ENCODE measurements around the gene CAPN10. TPM values are rescaled to one million over a fixed set of nuclear protein-coding genes. Genes with fewer than 3 reads are reported as not detected.

The CAPN10 gene
- total and polyA plus RNA-seq, 2 donors (not counting 3 experiments of a cell fraction or from before 2014, with no cell fraction given) = 25.2 to 39.9 TPM

GRCh38 chr2:240576036-240576435, 10.5 kb upstream of the CAPN10 start:
- BruUV-seq (replicated peaks) = no TSS peak
- H4K20me1 ChIP-seq (replicated peaks; ENCODE audit: control insufficient read depth, extremely low read depth, insufficient read depth, low read length) = no peaks in the 10 kb centered on the region
- H2AFZ ChIP-seq (ENCODE audit: low read depth, low read length) = no peak overlapping the region
- TF ChIP-seq MYC (IDR thresholded peaks at IDR 0.05; ENCODE audit: low read depth, low read length) = no peak
- TF ChIP-seq, protein P1, sequence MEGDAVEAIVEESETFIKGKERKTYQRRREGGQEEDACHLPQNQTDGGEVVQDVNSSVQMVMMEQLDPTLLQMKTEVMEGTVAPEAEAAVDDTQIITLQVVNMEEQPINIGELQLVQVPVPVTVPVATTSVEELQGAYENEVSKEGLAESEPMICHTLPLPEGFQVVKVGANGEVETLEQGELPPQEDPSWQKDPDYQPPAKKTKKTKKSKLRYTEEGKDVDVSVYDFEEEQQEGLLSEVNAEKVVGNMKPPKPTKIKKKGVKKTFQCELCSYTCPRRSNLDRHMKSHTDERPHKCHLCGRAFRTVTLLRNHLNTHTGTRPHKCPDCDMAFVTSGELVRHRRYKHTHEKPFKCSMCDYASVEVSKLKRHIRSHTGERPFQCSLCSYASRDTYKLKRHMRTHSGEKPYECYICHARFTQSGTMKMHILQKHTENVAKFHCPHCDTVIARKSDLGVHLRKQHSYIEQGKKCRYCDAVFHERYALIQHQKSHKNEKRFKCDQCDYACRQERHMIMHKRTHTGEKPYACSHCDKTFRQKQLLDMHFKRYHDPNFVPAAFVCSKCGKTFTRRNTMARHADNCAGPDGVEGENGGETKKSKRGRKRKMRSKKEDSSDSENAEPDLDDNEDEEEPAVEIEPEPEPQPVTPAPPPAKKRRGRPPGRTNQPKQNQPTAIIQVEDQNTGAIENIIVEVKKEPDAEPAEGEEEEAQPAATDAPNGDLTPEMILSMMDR (IDR thresholded peaks at IDR 0.05; ENCODE audit: extremely low read depth in 1 of 2, insufficient read depth in 1 of 2, low read depth in 1 of 2, low read length in 2 of 2) = no peak
- TF ChIP-seq EZH2 (IDR thresholded peaks at IDR 0.05; ENCODE audit: borderline replicate concordance, low read depth, low read length, severe bottlenecking) = no peak
- no peak for TF ChIP-seq FOS (IDR thresholded peaks at IDR 0.05; ENCODE audit: borderline replicate concordance, insufficient read depth, low read length)
- no peak for TF ChIP-seq POLR2AphosphoS5 (IDR thresholded peaks at IDR 0.05; ENCODE audit: insufficient read depth, low read depth, low read length)
- TF ChIP-seq, protein P2, sequence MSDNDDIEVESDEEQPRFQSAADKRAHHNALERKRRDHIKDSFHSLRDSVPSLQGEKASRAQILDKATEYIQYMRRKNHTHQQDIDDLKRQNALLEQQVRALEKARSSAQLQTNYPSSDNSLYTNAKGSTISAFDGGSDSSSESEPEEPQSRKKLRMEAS (IDR thresholded peaks at IDR 0.05; ENCODE audit: insufficient read depth, insufficient read length) = no peak
- TF ChIP-seq GATA2 (IDR thresholded peaks at IDR 0.05; ENCODE audit: insufficient read depth, insufficient read length, low read depth, low read length) = no peak
- no peak for TF ChIP-seq JUN (IDR thresholded peaks at IDR 0.05; ENCODE audit: borderline replicate concordance, insufficient read depth, insufficient read length, low read depth)
- TF ChIP-seq POLR2A (IDR thresholded peaks at IDR 0.05; ENCODE audit: low read depth, low read length) = no peak
- peaks cover 0 to 30% of the 10 kb centered on the region in 2 experiments for H3K36me3 ChIP-seq (ENCODE audit: control insufficient read depth in 2 of 2, extremely low read depth in 1 of 2, insufficient read depth in 2 of 2, low read length in 2 of 2)
- DNase-seq (ENCODE audit: low read depth, low spot score) (no peak), FAIRE-seq (no peak)
- no peak overlapping the region for H3K4me2 ChIP-seq (ENCODE audit: insufficient read depth, low read length)
- no peak overlapping the region for H3K4me3 ChIP-seq (replicated peaks in 1 of 3; ENCODE audit: insufficient read depth in 1 of 3, low read depth in 1 of 3, low read length in 3 of 3)
- CTCF ChIA-PET = no interaction called here
- H3K27ac ChIP-seq (ENCODE audit: insufficient read depth, low read depth, low read length) = no peak overlapping the region
- H3K9me1 ChIP-seq (replicated peaks; ENCODE audit: control insufficient read depth, extremely low read depth, insufficient read depth, low read length) = no peaks in the 10 kb centered on the region
- intact Hi-C loops (cut with micrococcal nuclease) (no loop called here), dilution Hi-C loops (cut with MboI; ENCODE audit: extremely low pct_ligation_motif_present, low sequenced_read_pairs) (no loop called here)
- H3K9ac ChIP-seq (replicated peaks; ENCODE audit: extremely low read depth, insufficient read depth, low read length) = no peak overlapping the region
- H3K4me1 ChIP-seq (ENCODE audit: control insufficient read depth, extremely low read depth, insufficient read depth, low read length) = no peaks in the 10 kb centered on the region
- peaks cover 4% of the 10 kb centered on the region for H3K79me2 ChIP-seq (ENCODE audit: control insufficient read depth, insufficient read depth, low read length)
- POLR2A ChIA-PET = no interaction called here
- H3K9me3 ChIP-seq (replicated peaks; ENCODE audit: control insufficient read depth, insufficient read depth, low read length) = no peaks in the 10 kb centered on the region
- no peaks in the 10 kb centered on the region for H3K27me3 ChIP-seq (ENCODE audit: control insufficient read depth in 2 of 2, insufficient read depth in 2 of 2, low read length in 2 of 2)

All from endothelial cell of umbilical vein (primary cell).